Neural cell (in vitro differentiated cells): ENCODE data around the gene MXI1.

Experiments used
- EZH2 ChIP-seq: fragments of 200-600, 300-800 bp; shearing (Covaris generic), sonication (generic); IDR thresholded peaks from 2 replicates; pipeline ENCODE4 v1.6.1; 2014; ENCODE audit warnings: antibody characterized with exemption, low read length, borderline replicate concordance, mild to moderate bottlenecking; ENCODE audit not compliant: insufficient read depth, poor library complexity, severe bottlenecking
- POLR2AphosphoS5 ChIP-seq: IDR thresholded peaks from 2 replicates; pipeline ENCODE4 v1.6.1; 2012
- TF ChIP-seq, protein P1 (sequence below): fragments of 450-650 bp; IDR thresholded peaks from 2 replicates; pipeline ENCODE4 v1.5.1; 2014; ENCODE audit warnings: antibody characterized with exemption, mild to moderate bottlenecking, moderate library complexity; ENCODE audit not compliant: poor library complexity, severe bottlenecking

DNA sequence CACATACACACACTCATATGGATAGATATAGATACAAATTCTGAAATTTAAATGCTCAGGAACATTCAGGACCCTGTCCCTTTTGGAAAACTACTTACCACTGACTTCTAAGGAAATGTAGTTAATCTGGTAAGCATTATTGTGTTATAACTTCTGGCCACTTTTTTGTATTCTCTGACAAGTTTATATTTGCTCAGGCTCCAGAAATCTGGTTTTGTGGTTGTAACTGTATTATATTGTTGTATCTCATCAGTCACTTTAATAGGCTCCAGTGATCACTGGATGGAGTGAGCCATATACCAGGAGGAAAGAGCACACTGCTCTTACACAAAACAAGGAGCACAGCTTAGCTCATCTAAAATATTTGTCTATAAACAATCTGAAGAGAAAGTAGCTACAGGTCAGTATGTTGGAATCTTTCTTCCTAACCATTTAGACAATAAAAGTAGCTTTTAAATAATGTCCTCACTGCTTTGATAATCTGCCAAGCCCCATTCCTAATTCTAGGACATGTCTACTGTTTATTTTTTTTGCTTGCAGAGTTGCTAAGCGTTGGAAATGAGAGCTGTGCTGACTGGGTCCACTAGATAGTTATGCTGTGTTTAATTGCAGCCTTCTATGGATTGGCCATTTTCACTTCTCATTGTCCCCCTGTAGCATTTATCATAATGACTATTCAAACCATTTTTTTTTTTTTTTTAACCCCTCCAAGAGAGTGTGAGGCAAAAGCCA is 53.5 kb downstream of the MXI1 start:
- TF ChIP-seq EZH2 = no peak
- TF ChIP-seq, protein P1, sequence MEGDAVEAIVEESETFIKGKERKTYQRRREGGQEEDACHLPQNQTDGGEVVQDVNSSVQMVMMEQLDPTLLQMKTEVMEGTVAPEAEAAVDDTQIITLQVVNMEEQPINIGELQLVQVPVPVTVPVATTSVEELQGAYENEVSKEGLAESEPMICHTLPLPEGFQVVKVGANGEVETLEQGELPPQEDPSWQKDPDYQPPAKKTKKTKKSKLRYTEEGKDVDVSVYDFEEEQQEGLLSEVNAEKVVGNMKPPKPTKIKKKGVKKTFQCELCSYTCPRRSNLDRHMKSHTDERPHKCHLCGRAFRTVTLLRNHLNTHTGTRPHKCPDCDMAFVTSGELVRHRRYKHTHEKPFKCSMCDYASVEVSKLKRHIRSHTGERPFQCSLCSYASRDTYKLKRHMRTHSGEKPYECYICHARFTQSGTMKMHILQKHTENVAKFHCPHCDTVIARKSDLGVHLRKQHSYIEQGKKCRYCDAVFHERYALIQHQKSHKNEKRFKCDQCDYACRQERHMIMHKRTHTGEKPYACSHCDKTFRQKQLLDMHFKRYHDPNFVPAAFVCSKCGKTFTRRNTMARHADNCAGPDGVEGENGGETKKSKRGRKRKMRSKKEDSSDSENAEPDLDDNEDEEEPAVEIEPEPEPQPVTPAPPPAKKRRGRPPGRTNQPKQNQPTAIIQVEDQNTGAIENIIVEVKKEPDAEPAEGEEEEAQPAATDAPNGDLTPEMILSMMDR = no peak
- TF ChIP-seq POLR2AphosphoS5 = no peak
